Measurements from ENCODE around the gene FHL1. TPM values are rescaled to one million over a fixed set of nuclear protein-coding genes. Genes with fewer than 3 reads are reported as not detected.
A peak's percentile ranks its signal among the peaks of the same experiment; 100 is the strongest.

The FHL1 gene
- polyA plus RNA-seq, 1 donor, result 1,206 TPM

DNA sequence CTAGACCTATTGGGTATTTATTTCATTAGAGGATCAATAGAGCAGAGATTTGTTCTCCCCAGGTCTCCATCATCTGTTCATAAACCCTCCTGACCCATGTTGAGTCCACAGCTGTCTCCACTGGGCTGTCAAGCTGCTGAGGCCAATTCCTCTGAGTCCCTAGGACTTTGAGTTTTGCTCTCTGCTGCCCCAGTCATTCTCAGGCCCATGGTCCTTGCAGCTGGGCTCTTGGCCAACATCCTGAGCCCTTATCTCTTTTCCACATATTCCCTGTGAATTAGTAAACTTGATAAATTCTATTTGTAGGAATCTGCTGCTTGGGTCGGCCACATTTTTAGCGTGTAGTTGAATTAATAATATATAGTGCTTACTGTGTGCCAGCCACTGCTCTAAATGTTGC, 41.9 kb downstream of the FHL1 start:
- DNase-seq, result no peak

- no peak for DNase-seq
These were observed 42.8 kb downstream of the FHL1 start for GRCh38 chrX:136190038-136190713.

DNA sequence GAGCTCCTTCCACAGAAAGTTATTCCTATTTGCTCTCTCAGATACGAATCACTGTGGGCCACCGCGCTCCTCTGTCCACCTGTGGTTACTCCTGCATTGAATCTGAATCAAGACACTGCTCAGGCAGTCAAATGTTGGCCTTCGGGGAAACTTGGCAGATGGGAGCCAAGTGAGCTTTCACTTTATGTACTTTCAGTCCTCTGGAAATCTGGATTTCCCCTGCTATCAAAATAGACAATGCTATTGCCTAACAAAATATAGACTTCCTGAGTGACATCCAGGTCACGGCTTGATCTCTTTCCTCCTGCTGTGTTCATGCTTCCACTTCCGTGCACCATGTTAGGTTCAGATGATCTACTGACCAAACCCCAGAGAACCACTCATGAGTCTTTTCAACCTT, 43.8 kb downstream of the FHL1 start:
- DNase-seq, result no peak

- DNase-seq, result no peak
These were observed 44.8 kb downstream of the FHL1 start for GRCh38 chrX:136192135-136192534.

DNA sequence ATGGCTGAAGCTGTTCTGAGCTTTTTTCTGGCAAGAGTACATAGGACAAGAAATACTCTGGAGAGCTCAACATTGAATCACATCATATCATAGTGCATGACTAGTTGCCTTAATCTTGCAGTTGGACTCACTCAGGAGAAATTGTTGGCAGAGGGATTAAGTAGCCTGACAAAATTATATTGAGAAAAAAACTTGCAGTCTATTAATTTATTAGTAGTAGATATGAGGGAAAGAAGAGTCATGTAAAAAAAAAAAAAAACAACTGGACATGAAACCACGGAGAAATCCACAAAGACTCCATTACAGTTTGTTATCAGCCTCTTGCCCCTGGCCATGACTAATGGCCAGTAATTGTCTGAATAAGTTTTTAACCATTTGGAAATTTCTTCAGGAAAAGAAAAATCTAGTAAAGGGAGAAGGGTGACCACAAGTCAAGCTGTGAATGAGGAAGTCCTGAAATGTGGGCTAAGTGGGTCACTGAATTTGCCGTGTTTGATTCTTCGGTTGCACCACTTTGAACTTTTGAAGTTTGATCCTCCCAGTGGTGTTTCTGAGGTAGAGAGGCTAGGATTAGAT, 45.6 kb downstream of the FHL1 start:
- no peak for DNase-seq

DNA sequence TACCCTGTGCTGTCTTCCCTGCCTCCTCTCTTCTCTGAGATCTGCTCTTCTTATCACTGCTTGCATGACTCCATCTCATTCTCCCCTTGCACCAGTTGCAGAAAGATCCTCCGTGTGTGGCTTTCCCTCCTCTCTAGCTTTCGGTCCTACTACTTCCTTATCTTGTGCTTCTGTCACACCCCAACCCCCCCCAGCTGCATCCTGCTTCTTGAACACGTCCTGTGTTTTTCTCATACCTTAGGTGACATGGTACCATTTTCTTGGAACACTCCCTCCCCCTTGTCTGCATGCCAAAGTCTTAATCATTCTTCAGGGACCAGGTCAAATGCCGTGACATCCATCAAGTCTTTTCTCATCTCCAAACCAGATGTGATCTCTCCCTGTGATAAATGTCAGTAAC, 46.4 kb downstream of the FHL1 start:
- no peak for DNase-seq

DNA sequence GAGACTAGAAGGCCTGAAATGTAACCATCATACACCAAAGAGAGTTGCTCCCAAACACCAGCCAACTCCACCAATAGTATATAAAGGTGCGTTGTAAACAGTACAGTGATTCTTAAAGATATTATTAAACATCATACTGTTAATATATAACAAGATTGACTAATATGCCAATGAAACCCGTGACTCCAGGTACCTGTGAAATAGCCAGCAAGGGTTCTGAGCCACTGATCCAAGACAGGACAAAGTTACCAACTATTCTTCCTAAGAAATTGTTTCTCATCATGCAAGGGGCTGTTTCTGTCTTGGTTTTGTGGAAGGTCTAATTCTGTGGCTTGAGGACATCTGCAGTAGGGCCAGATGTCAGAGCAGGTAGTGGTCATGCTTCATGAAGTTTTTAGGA, 47.2 kb downstream of the FHL1 start:
- no peak for DNase-seq

DNA sequence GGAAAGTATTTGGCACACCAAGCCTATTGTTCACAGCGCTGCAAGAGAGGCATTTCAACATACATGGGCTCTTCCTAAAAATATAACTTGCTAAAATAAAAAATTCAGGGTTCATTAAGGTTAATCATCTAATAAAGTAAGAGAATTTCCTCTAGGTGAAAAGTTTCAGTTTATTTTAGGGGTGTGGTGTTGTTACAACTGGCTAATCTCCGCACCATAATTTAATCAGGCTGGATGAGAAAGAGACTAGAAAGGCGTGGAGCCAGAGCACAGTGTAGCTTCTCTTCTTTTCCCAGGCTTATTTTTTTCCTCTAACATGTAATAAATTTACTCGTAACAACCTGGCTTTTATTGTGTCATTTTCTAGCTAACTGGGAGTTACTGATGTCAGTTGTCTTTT, 47.9 kb downstream of the FHL1 start:
- no peak for DNase-seq

GRCh38 chrX:136196691-136197155, 49.4 kb downstream of the FHL1 start:
- DNase-seq, result no peak

GRCh38 chrX:136198010-136198409, 50.7 kb downstream of the FHL1 start:
- no peak for DNase-seq

DNA sequence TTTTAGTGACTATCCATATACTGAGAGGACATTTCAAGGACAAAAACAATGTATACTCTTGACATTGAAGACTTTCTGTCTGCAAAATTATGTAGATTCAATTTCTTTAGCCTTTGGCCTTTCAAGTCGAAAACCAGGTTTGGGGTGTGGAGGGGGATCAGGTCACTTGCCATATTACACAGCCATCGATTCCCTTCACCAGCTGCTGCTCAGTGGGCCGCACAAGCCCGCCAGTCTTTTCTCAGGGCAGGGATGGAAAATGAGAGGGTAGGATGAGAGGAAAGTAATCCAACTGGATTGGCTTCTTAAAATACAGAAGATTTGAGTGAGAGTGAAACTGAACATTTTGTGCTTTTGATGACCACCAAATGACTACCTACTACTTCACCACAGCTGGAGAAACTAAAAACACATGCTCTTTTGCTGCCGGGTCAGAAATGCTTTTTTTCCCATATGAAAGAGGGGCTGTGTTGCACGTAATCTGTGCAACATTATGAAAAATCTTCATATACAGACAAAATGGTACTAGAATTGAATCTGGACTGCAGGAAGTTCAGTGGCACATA, 51.4 kb downstream of the FHL1 start:
- no peak for DNase-seq

DNA sequence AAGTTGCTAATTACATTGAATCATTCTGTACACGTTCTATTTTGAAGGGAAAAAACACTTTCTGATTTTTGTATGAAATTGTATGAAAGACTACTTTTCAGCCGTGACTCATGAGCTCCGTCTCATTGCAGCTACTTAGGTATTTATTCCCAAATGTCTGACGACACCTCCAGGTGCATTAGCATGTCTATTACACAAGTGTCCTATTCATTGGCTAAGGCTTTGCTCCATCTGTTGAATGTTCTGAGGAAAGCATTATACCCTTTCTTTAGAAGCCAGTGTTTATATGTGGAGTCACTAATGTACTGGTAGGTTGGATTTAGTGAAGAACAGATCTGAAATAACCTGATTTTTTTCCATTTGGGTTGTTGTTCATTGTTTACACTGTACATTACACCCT, 52.0 kb downstream of the FHL1 start:
- no peak for DNase-seq

GRCh38 chrX:136200466-136200865, 53.1 kb downstream of the FHL1 start:
- DNase-seq, result no peak

- DNase-seq, result no peak
These were observed 54.3 kb downstream of the FHL1 start for GRCh38 chrX:136201601-136202000.

DNA sequence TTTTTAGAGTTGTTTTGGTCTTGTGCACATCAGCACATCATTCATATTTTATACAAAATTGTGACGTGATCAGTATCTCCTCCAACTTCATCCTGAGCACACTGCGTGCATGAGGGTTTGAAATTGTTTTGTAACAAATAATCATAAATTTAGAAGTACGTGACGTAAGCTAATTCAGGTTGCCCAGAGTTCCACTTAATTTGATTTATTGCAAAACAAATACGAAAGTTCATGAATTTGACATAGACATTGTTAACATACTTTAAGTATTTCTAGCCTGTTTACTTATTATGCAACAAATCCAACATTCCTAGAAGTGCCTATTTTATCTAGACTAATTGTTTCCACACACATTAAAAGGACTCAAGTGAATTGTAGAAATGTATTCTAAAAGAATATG, 55.6 kb downstream of the FHL1 start:
- DNase-seq, result no peak

DNA sequence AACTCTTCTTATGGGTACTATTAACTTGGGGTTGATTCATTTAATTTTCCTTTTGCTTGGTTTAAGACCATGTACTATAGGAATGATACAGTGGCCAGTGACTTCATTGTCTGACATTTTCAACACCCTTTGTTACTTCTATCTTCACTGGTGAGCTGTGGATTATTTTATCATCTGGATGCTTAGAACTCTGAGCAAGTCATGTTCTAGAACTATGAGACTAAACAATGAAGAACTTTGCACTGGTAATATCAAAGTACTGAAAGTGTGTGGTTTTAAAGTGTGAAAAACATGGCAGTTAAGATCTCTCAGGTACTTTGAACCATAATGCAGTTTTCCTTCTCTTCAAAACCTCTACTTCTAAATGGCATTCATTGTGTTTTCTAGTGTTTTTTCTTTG, 56.1 kb downstream of the FHL1 start:
- DNase-seq, result no peak

- no peak for DNase-seq
These were observed 56.6 kb downstream of the FHL1 start for GRCh38 chrX:136203951-136204350.

DNA sequence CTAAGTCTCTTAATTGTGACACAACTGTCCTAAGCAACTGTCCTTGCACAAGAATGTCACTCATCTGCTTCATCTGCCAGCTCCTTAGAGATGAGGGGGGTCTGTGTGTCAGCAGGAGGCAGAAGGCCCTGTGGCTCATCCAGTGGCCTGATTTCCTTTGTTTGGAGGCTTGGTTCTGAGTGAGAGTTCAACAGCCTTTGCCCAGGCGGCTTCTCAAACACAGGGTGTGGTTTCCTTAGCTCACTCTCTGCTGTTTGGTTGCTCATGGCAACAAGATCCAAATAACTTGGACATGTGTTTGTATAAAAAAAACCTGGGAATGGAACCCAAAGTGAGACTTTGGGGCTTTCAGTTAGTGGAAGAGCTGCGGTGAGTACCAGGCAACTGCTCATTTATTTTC, 57.2 kb downstream of the FHL1 start:
- peak; percentile 48 for DNase-seq

- DNase-seq, result no peak
These were observed 58.6 kb downstream of the FHL1 start for GRCh38 chrX:136205882-136206380.

DNA sequence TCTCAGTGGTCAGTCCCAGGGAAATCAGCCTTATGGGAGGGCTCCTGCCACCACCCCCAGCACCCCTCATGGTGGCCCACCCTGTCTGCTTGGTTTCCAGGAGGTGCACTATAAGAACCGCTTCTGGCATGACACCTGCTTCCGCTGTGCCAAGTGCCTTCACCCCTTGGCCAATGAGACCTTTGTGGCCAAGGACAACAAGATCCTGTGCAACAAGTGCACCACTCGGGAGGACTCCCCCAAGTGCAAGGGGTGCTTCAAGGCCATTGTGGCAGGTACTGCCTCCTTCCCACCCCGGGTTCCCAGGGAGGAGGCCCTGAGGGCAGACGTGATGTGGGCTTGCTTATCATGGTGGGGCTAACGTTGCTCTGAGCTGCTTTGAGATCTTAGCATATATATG, 59.6 kb downstream of the FHL1 start:
- no peak for DNase-seq

DNA sequence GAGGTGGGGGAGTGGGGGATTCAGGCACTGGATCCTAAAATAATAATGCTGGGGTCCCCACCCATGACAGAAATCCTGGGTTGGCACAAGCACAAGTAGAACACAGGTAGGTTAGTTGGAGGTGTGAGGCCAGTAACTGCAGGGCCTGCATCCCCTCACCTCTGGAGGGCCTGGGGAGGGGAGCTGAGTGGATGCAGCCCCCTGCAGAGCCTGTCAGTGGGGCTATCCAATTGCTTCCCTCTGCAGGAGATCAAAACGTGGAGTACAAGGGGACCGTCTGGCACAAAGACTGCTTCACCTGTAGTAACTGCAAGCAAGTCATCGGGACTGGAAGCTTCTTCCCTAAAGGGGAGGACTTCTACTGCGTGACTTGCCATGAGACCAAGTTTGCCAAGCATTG, 60.2 kb downstream of the FHL1 start:
- DNase-seq, result no peak

DNA sequence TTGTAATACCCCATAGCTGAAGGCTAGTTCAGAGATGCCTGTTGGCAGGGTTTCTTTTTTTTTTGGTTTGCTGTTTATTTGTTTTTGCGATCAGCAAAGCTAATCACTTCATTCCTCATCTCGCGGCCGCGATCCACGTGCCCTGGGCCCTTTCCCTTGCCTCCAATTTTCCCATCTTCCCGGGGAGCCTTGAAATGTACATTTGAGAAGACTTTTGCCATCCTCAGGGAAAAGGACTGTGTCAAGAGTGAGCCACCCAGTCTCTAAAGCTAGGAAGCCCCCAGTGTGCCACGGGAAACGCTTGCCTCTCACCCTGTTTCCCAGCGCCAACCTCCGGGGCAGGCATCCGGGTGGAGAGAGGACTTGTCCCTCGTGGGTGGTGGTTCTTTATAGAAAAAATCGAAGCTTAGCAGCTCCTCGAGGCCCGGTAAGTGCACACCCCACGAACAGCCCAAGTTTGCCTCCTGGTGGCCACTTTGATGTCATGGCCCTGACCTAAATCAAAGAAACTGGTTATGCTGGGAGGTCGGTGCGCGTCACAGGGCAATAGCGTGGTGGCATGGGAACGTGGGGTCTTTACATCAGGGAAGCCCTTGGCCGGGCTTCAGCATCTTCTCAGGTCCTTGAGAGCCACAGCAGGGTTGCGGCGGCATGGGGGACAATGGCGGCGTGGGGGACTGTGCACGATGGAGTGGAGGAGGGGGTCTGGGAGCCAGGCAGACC, 61.8 kb downstream of the FHL1 start:
- DNase-seq, result no peak

DNA sequence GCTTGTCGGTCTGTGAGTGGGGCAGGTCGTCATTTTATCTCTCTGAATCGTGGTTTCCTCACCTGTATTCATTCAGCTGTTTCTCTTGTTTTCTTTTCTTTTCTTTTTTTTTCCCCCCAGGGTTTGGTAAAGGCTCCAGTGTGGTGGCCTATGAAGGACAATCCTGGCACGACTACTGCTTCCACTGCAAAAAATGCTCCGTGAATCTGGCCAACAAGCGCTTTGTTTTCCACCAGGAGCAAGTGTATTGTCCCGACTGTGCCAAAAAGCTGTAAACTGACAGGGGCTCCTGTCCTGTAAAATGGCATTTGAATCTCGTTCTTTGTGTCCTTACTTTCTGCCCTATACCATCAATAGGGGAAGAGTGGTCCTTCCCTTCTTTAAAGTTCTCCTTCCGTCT, 62.4 kb downstream of the FHL1 start:
- no peak for DNase-seq

- DNase-seq, result no peak
These were observed 62.9 kb downstream of the FHL1 start for GRCh38 chrX:136210243-136210642.

All from hindlimb muscle (tissue), 1 donor.